A549 (cell line): ENCODE results near the gene TMTC2. TPM values are rescaled to one million over a fixed set of nuclear protein-coding genes. Genes with fewer than 3 reads are reported as not detected.

Source experiments
- ATAC-seq, 2 experiments: fragments of 200-7000 bp in 1 of 2; fragments of >200 bp in 1 of 2; cut with Nextera tagmentation in 1 of 2; cut with Tn5 transposase in 1 of 2; 3 replicates each; pipeline versions ENCODE4 v1.8.0 to v1.9.1; 2018 to 2020; ENCODE audit warnings: mild to moderate bottlenecking in 1 of 2, moderate library complexity in 1 of 2
- CTCF ChIA-PET: fragments of 300-600 bp; sonication (Branson Sonifier 250); formaldehyde crosslinking; extraction: SDS; loops from one replicate; lab custom pipeline; 2021; ENCODE audit warnings: antibody characterized with exemption, inconsistent platforms; lab: Yijun Ruan, JAX
- POLR2A ChIA-PET: fragments of 350-600 bp; formaldehyde crosslinking; extraction: SDS; loops from one replicate; lab custom pipeline; 2021; ENCODE audit warnings: antibody characterized with exemption, inconsistent platforms; lab: Yijun Ruan, JAX
- DNase-seq, 2 experiments: peaks; one replicate each; pipeline versions ENCODE4 v3.0.0 to v3.0.0-alpha.2; 2011 to 2016; ENCODE audit warnings: low read depth in 1 of 2, low spot score in 1 of 2
- FAIRE-seq: peaks from 2 replicates; lab custom pipeline; 2011; peaks lifted over from hg19 to GRCh38; lab: Jason Lieb, UNC
- H3K27ac ChIP-seq, 2 experiments: fragments of >200 bp; sonication (Bioruptor Twin); formaldehyde crosslinking; 3 replicates each; pipeline ENCODE4 v1.5.1; 2016 to 2017
- H3K4me1 ChIP-seq: fragments of >200 bp; sonication (Bioruptor Twin); formaldehyde crosslinking; 3 replicates; pipeline ENCODE4 v1.6.1; 2016
- H3K4me2 ChIP-seq: fragments of >200 bp; sonication (Bioruptor Twin); formaldehyde crosslinking; 3 replicates; pipeline ENCODE4 v1.6.1; 2016
- H3K4me3 ChIP-seq: fragments of >200 bp; sonication (Bioruptor Twin); formaldehyde crosslinking; 3 replicates; pipeline ENCODE4 v1.5.1; 2016
- H3K9me3 ChIP-seq: fragments of >200 bp; sonication (Bioruptor Twin); formaldehyde crosslinking; 3 replicates; pipeline ENCODE4 v1.6.1; 2016
- EHMT2 ChIP-seq: fragments of 200-600 bp; sonication (generic); IDR thresholded peaks from 2 replicates; pipeline ENCODE4 v1.6.1; 2016; ENCODE audit warnings: antibody characterized with exemption, low read depth, mild to moderate bottlenecking, moderate library complexity
- FOSL2 ChIP-seq, 2 experiments: fragments of 450-650 bp in 1 of 2; fragments of >200 bp in 1 of 2; sonication (Bioruptor Twin) in 1 of 2; formaldehyde crosslinking; IDR thresholded peaks; 2 replicates each; pipeline versions ENCODE4 v1.5.0 to v1.6.1; 2016 to 2020; ENCODE audit warnings: mild to moderate bottlenecking in 1 of 2, moderate library complexity in 1 of 2
- FOXS1 ChIP-seq: fragments of 250-450 bp; sonication (Bioruptor Pico); IDR thresholded peaks from 2 replicates; pipeline ENCODE4 v1.5.0; 2020; ENCODE audit warnings: mild to moderate bottlenecking, moderate library complexity
- GATA3 ChIP-seq: IDR thresholded peaks from 2 replicates; pipeline ENCODE4 v1.6.1; 2012; ENCODE audit warnings: borderline replicate concordance
- HOXA7 ChIP-seq: fragments of 250-450 bp; sonication (Bioruptor Pico); IDR thresholded peaks from 2 replicates; pipeline ENCODE4 v1.5.0; 2020; ENCODE audit warnings: mild to moderate bottlenecking, moderate library complexity
- MYC ChIP-seq: IDR thresholded peaks from 2 replicates; pipeline ENCODE4 v1.6.1; 2012; ENCODE audit warnings: mild to moderate bottlenecking, inconsistent platforms, low read length, improper control_type of control experiment, borderline replicate concordance
- NFE2L2 ChIP-seq: fragments of 150-350 bp; conservative IDR thresholded peaks from 2 replicates; pipeline ENCODE4 v1.6.1; 2014; ENCODE audit warnings: low read length
- NPAS2 ChIP-seq: fragments of 250-450 bp; sonication (Bioruptor Pico); IDR thresholded peaks from 2 replicates; pipeline ENCODE4 v1.8.0; 2022; ENCODE audit warnings: mild to moderate bottlenecking, moderate library complexity, borderline replicate concordance
- PHF8 ChIP-seq: fragments of 200-600 bp; sonication (generic); IDR thresholded peaks from 2 replicates; pipeline ENCODE4 v1.6.1; 2016; ENCODE audit warnings: low read depth, mild to moderate bottlenecking, antibody characterized with exemption, moderate library complexity, borderline replicate concordance
- POLR2A ChIP-seq: IDR thresholded peaks from 2 replicates; pipeline ENCODE4 v1.6.1; 2012; ENCODE audit warnings: mild to moderate bottlenecking, low read length
- RAD21 ChIP-seq, 2 experiments: fragments of >200 bp in 1 of 2; sonication (Bioruptor Twin) in 1 of 2; formaldehyde crosslinking in 1 of 2; IDR thresholded peaks in 1 of 2; conservative IDR thresholded peaks in 1 of 2; 2 replicates in 1 of 2; 3 replicates in 1 of 2; pipeline ENCODE4 v1.6.1; 2012 to 2018; ENCODE audit warnings: inconsistent platforms in 1 of 2
- RARB ChIP-seq: fragments of 250-450 bp; sonication (Bioruptor Pico); IDR thresholded peaks from 2 replicates; pipeline ENCODE4 v1.8.0; 2021; ENCODE audit warnings: mild to moderate bottlenecking, moderate library complexity
- RFX5 ChIP-seq: fragments of 450-650 bp; IDR thresholded peaks from 2 replicates; pipeline ENCODE4 v1.7.1; 2014; ENCODE audit warnings: antibody characterized with exemption, mild to moderate bottlenecking, moderate library complexity
- SREBF2 ChIP-seq: fragments of 450-650 bp; IDR thresholded peaks from 2 replicates; pipeline ENCODE4 v1.6.1; 2014; ENCODE audit warnings: mild to moderate bottlenecking, moderate library complexity
- TFCP2L1 ChIP-seq: fragments of 250-450 bp; sonication (Bioruptor Pico); IDR thresholded peaks from 2 replicates; pipeline ENCODE4 v1.5.0; 2021; ENCODE audit warnings: mild to moderate bottlenecking
- ZFP36 ChIP-seq: fragments of 450-650 bp; IDR thresholded peaks from 2 replicates; pipeline ENCODE4 v1.6.1; 2014; ENCODE audit warnings: borderline replicate concordance; ENCODE audit not compliant: partially characterized antibody
- WGBS: methylation state at CpG from one replicate; pipeline ENCODE4 v1.1.6; 2017; ENCODE audit errors: missing lambda C conversion rate; 5-methylcytosine and 5-hydroxymethylcytosine counted together
- polyA plus RNA-seq, 4 experiments: library from polyadenylated mRNA; depleted of rRNA in 3 of 4; stranded (reverse); fragments of >200 nt; fragmentation: RNase III in 1 of 4; extraction: RNeasy Plus Mini Kit Qiagen cat#74134 plus additional on column Dnase treatment in 1 of 4; gene quantifications; 2 replicates in 3 of 4; 3 replicates in 1 of 4; pipeline ENCODE4 v1.2.3, GENCODE V29; 2011 to 2017
- TF ChIP-seq, protein P1 (sequence below): fragments of >200 bp; sonication (Bioruptor Twin); formaldehyde crosslinking; IDR thresholded peaks from 3 replicates; pipeline ENCODE4 v1.5.1; 2016
- TF ChIP-seq, protein P2 (sequence below): fragments of 150-350 bp; IDR thresholded peaks from 2 replicates; pipeline ENCODE4 v1.6.1; 2014; ENCODE audit warnings: low read depth, mild to moderate bottlenecking, low read length

Gene TMTC2
- polyA plus RNA-seq, 2 of the 4 experiments (the other 2 are of a cell fraction) = 1.8 to 5.3 TPM

DNA sequence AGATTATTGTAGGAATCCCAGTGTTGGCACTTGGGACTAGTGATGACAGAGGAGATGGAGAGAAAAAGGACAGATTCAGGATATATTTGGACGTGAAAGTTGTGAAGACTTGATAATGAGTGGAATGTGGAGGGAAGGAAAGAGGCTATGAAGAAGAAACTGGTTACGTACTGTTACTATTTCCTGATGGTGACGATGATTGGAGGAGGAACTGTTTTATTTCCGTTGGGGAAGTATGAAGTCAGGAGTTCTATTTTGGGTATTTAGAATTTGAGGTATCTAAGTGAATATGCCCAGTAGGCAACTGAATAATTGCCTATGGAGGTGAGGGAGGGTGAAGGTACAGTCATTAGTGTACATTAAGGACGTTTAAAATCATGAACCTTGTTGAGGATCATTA lies 207.2 kb downstream of the TMTC2 start:
- Histone ChIP-seq H3K4me2 (no peak overlapping the region), H3K9me3 (no peaks in the 10 kb centered on the region), H3K4me3 (no peak overlapping the region), H3K4me1 (peaks cover 10% of the 10 kb centered on the region; the same call in 2 of the 3 replicates)
- POLR2A ChIA-PET = no interaction called here
- no peak for ATAC-seq
- no peak for TF ChIP-seq TFCP2L1 (CRISPR knock-in tag)
- TF ChIP-seq NFE2L2 = no peak
- TF ChIP-seq NPAS2 (CRISPR knock-in tag) = no peak
- no peak for TF ChIP-seq RARB (CRISPR knock-in tag)
- no peak for TF ChIP-seq RAD21 (conservative IDR thresholded peaks at IDR 0.05 in 1 of 2, IDR thresholded peaks at IDR 0.05 in 1 of 2)
- TF ChIP-seq, all 56 proteins: peak for 0
- 56% methylated on average over 5 of the region's 5 CpGs for WGBS
- FAIRE-seq (no peak), DNase-seq (no peak)
- CTCF ChIA-PET = no interaction called here
- no peak overlapping the region for H3K27ac ChIP-seq

DNA sequence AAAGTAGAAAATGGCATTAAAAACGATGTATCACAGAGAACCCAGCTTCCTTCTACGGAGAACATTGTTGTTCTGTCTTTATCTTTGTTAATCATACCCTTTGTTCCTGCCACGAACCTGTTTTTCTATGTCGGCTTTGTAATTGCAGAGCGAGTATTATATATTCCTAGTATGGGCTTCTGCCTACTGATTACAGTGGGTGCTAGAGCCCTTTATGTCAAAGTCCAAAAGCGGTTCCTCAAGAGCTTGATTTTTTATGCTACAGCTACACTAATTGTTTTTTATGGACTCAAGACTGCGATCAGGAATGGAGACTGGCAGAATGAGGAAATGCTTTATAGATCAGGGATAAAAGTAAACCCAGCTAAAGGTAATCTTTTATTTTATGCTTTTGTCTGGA lies 209.6 kb downstream of the TMTC2 start:
- no peak for DNase-seq
- Histone ChIP-seq H3K9me3 (no peaks in the 10 kb centered on the region), H3K27ac (no peak overlapping the region), H3K4me1 (peaks cover 10% of the 10 kb centered on the region; the same call in 2 of the 3 replicates), H3K4me3 (no peak overlapping the region), H3K4me2 (no peak overlapping the region)
- no peak for ATAC-seq
- TF ChIP-seq HOXA7 (CRISPR knock-in tag) = no peak
- no peak for TF ChIP-seq EHMT2
- no peak for TF ChIP-seq GATA3
- TF ChIP-seq ZFP36 = no peak
- no peak for TF ChIP-seq PHF8
- no peak for TF ChIP-seq FOXS1 (CRISPR knock-in tag)
- TF ChIP-seq SREBF2 = no peak
- TF ChIP-seq RAD21 (conservative IDR thresholded peaks at IDR 0.05 in 1 of 2, IDR thresholded peaks at IDR 0.05 in 1 of 2) = no peak
- CTCF ChIA-PET = interaction anchor here (1.2 to 1.8 kb wide), 3 partner anchors 10 to 210 kb away, joined by 3 to 9 read pairs (median 4); no protein-coding TSS in a partner anchor
- FAIRE-seq = no peak
- POLR2A ChIA-PET = no interaction called here
- 75% methylated on average over 7 of the region's 7 CpGs for WGBS

DNA sequence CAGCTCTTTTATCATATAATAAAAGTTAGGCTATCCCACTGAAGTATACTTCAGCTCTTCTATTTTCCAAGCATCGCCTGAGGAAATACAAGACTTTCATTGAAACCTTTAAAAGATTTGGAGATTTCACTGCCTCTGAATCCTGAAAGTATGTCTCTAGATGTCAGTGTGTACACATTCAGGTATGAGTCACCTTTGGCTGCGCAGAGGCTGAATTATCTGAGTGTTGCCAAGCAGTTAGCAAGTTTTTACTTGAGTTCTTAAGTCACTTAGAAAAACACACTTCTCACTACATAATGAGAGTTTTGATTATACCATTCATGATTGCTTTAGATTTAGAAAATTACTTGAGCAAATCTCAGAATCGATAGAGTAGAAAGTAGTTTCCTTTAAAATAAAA lies 210.3 kb downstream of the TMTC2 start:
- DNase-seq (peak; percentile 28 to 45), FAIRE-seq (no peak), ATAC-seq (peak; percentile 69 to 74; a peak in 5 of 6 replicates)
- TF ChIP-seq MYC = no peak
- no peak for TF ChIP-seq POLR2A
- TF ChIP-seq FOSL2 (IDR thresholded peaks at IDR 0.05) = no peak
- peak; percentile 75 for TF ChIP-seq FOSL2 (CRISPR knock-in tag; IDR thresholded peaks at IDR 0.05)
- TF ChIP-seq, protein P1, sequence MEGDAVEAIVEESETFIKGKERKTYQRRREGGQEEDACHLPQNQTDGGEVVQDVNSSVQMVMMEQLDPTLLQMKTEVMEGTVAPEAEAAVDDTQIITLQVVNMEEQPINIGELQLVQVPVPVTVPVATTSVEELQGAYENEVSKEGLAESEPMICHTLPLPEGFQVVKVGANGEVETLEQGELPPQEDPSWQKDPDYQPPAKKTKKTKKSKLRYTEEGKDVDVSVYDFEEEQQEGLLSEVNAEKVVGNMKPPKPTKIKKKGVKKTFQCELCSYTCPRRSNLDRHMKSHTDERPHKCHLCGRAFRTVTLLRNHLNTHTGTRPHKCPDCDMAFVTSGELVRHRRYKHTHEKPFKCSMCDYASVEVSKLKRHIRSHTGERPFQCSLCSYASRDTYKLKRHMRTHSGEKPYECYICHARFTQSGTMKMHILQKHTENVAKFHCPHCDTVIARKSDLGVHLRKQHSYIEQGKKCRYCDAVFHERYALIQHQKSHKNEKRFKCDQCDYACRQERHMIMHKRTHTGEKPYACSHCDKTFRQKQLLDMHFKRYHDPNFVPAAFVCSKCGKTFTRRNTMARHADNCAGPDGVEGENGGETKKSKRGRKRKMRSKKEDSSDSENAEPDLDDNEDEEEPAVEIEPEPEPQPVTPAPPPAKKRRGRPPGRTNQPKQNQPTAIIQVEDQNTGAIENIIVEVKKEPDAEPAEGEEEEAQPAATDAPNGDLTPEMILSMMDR = peak; percentile 20; the same call in 1 of the 3 replicates
- TF ChIP-seq RAD21 (conservative IDR thresholded peaks at IDR 0.05 in 1 of 2, IDR thresholded peaks at IDR 0.05 in 1 of 2) = peak; percentile 26 to 28; a peak in 1 of 5 replicates
- TF ChIP-seq, protein P2, sequence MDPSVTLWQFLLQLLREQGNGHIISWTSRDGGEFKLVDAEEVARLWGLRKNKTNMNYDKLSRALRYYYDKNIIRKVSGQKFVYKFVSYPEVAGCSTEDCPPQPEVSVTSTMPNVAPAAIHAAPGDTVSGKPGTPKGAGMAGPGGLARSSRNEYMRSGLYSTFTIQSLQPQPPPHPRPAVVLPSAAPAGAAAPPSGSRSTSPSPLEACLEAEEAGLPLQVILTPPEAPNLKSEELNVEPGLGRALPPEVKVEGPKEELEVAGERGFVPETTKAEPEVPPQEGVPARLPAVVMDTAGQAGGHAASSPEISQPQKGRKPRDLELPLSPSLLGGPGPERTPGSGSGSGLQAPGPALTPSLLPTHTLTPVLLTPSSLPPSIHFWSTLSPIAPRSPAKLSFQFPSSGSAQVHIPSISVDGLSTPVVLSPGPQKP = no peak
- no peak for TF ChIP-seq RFX5
- 19% methylated on average over 3 of the region's 3 CpGs for WGBS
- CTCF ChIA-PET = interaction anchor here (1.2 to 1.8 kb wide), 3 partner anchors 10 to 211 kb away, joined by 3 to 9 read pairs (median 4); no protein-coding TSS in a partner anchor
- peak overlapping the region; percentile 40 for H3K4me2 ChIP-seq
- POLR2A ChIA-PET = no interaction called here
- H3K4me1 ChIP-seq = peaks cover 10% of the 10 kb centered on the region; the same call in 2 of the 3 replicates
- H3K9me3 ChIP-seq = no peaks in the 10 kb centered on the region
- H3K27ac ChIP-seq = no peak overlapping the region
- no peak overlapping the region for H3K4me3 ChIP-seq
